ENCODE data around the gene CADPS2.

GRCh38 chr7:122850528-122850927 is 35.7 kb downstream of the CADPS2 start:
- no peak for TF ChIP-seq YY1 (IDR thresholded peaks at IDR 0.05; ENCODE audit: low read depth)
- TF ChIP-seq TCF12 (IDR thresholded peaks at IDR 0.05; ENCODE audit: low read depth) = no peak
- TF ChIP-seq REST (IDR thresholded peaks at IDR 0.05; ENCODE audit: low read depth) = no peak
- no peak for TF ChIP-seq FOXM1 (IDR thresholded peaks at IDR 0.05; ENCODE audit: borderline replicate concordance, low read depth)
- no peak for TF ChIP-seq USF1 (IDR thresholded peaks at IDR 0.05)
- no peak for TF ChIP-seq MAX (IDR thresholded peaks at IDR 0.05)
- no peak for TF ChIP-seq TAF1 (IDR thresholded peaks at IDR 0.05; ENCODE audit: low read depth)
